Thyroid gland (tissue), 4 donors: ENCODE results near the gene TUBB. TPM values are rescaled to one million over a fixed set of nuclear protein-coding genes. Genes with fewer than 3 reads are reported as not detected.

ENCODE experiments used
- DNase-seq, 2 donors: peaks; one replicate each; pipeline ENCODE4 v3.0.0-alpha.2; 2019
- H3K27ac ChIP-seq, 3 donors: fragments of 200-600 bp; sonication (generic); 1 replicate in 2 of 3; 2 replicates in 1 of 3; pipeline ENCODE4 v1.5.1; 2016 to 2019; ENCODE audit warnings: mild to moderate bottlenecking in 1 of 3, moderate library complexity in 1 of 3
- H3K27me3 ChIP-seq: fragments of 200-600 bp; sonication (generic); one replicate; pipeline ENCODE4 v1.5.1; 2019
- H3K36me3 ChIP-seq, 2 donors: fragments of 200-600 bp; sonication (generic); one replicate each; pipeline ENCODE4 v1.5.1; 2016 to 2019
- H3K4me1 ChIP-seq, 2 donors: fragments of 200-600 bp; sonication (generic); one replicate each; pipeline ENCODE4 v1.5.1; 2017 to 2019
- H3K4me3 ChIP-seq, 3 donors: fragments of 200-600 bp; sonication (generic); replicated peaks in 1 of 3; 1 replicate in 2 of 3; 2 replicates in 1 of 3; pipeline ENCODE4 v1.5.1; 2016; ENCODE audit warnings: mild to moderate bottlenecking in 1 of 3
- H3K9me3 ChIP-seq: fragments of 200-600 bp; sonication (generic); one replicate; pipeline ENCODE4 v1.5.1; 2017
- CTCF ChIP-seq, 6 experiments: fragments of 200-600 bp in 3 of 6; fragments of 450-650 bp in 3 of 6; sonication (generic) in 3 of 6; IDR thresholded peaks; one replicate each; pipeline ENCODE4 v1.5.1; 2016 to 2019; ENCODE audit warnings: antibody characterized with exemption in 6 of 6, mild to moderate bottlenecking in 2 of 6, inconsistent platforms in 1 of 6, moderate library complexity in 1 of 6
- POLR2A ChIP-seq, 2 donors: fragments of 450-650 bp; IDR thresholded peaks; one replicate each; pipeline ENCODE4 v1.6.1; 2017; ENCODE audit warnings: antibody characterized with exemption in 2 of 2, mild to moderate bottlenecking in 2 of 2, moderate library complexity in 1 of 2
- WGBS, 2 donors: methylation state at CpG; one replicate each; pipeline ENCODE4 v1.1.5; 2017; 5-methylcytosine and 5-hydroxymethylcytosine counted together
- intact Hi-C: fragments of 100-400 bp; cut with DNase I; formaldehyde crosslinking; loops from one replicate; pipeline ENCODE4 v1.15.1; 2023
- total RNA-seq, 4 donors: library from RNA; depleted of rRNA; stranded (reverse); fragments of >200 nt; gene quantifications; one replicate each; pipeline ENCODE4 v1.2.3, GENCODE V29; 2016

TUBB gene
- total RNA-seq, 4 donors from 2014 or later: 162 to 441 (median 269) TPM

- peak; percentile 40 to 45 for DNase-seq
- TF ChIP-seq POLR2A (IDR thresholded peaks at IDR 0.05) (no peak), CTCF (IDR thresholded peaks at IDR 0.05) (no peak)
- H3K4me1 ChIP-seq: peaks cover 20 to 64% of the 10 kb centered on the region in 2 donors
- H3K36me3 ChIP-seq: no peaks in the 10 kb centered on the region
- no peak overlapping the region for H3K4me3 ChIP-seq
- no peaks in the 10 kb centered on the region for H3K27me3 ChIP-seq
- 75 to 79% methylated on average over 6 of the region's 6 CpGs for WGBS, 2 donors
- no peaks in the 10 kb centered on the region for H3K9me3 ChIP-seq
- intact Hi-C loops: no loop called here
- H3K27ac ChIP-seq: peak overlapping the region; percentile 1 to 36 (median 14)
Observed at GRCh38 chr6:30766461-30767157, 46.5 kb downstream of the TUBB start.

- no peaks in the 10 kb centered on the region for H3K27me3 ChIP-seq
- no peak for TF ChIP-seq POLR2A (IDR thresholded peaks at IDR 0.05)
- TF ChIP-seq CTCF (IDR thresholded peaks at IDR 0.05): no peak
- H3K36me3 ChIP-seq: no peaks in the 10 kb centered on the region
- peak overlapping the region in 1 of 3 donors; percentile 14 for H3K27ac ChIP-seq
- no peaks in the 10 kb centered on the region for H3K9me3 ChIP-seq
- 74 to 77% methylated on average over 9 of the region's 9 CpGs for WGBS, 2 donors
- peak in 1 of 2 donors; percentile 18 for DNase-seq
- H3K4me1 ChIP-seq: peaks cover 20 to 64% of the 10 kb centered on the region in 2 donors
- H3K4me3 ChIP-seq: no peak overlapping the region
- intact Hi-C loops: no loop called here
Observed at GRCh38 chr6:30767158-30767943, 47.2 kb downstream of the TUBB start.

DNA sequence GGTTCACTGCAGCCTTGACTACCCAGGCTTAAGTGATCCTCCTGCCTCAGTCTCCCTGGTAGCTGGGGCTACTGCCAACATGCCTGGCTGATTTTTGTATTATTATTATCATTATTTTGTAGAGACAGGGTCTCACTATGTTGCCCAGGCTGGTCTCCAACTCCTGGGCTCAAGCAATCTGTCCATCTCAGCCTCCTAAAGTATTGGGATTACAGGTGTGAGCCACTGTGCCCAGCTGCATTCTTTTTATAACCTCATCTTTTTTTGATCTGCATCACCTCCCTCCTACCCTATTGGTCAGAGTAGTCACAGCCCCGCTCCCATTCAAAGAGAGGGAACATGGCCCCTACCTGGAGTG is 47.8 kb downstream of the TUBB start:
- WGBS, 2 donors: 96 to 100% methylated on average over 1 of the region's 1 CpG
- intact Hi-C loops: no loop called here
- H3K4me3 ChIP-seq: no peak overlapping the region

DNA sequence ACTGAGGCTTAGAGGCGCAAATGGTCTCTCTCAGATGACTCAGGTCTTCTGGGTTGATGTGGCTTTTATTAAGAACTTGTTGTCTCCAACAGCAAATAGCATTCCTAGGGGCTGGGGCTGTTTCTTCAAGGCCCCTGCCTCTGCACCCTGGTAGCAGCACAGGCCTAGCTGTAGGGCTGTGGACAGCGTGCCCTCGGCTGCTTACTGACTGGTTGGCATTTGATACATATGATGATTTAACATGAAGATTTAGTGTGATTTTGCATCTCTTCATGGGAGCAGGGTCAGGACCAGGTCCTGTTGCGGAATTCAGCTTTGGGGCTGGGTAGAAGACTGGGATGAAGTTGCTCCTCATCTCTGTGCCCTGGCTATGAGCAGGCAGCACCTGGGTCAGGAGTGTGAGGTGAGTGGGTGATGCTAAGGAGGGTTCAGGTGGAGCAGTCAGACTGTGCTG is 48.5 kb downstream of the TUBB start:
- H3K27ac ChIP-seq: no peak overlapping the region
- intact Hi-C loops: no loop called here
- no peaks in the 10 kb centered on the region for H3K36me3 ChIP-seq
- no peak overlapping the region for H3K4me3 ChIP-seq
- peaks cover 17 to 57% of the 10 kb centered on the region in 2 donors for H3K4me1 ChIP-seq
- no peak for DNase-seq
- WGBS, 2 donors: 100% methylated on average over 4 of the region's 4 CpGs
- no peaks in the 10 kb centered on the region for H3K27me3 ChIP-seq
- TF ChIP-seq CTCF (IDR thresholded peaks at IDR 0.05) (no peak), POLR2A (IDR thresholded peaks at IDR 0.05) (no peak)
- H3K9me3 ChIP-seq: no peaks in the 10 kb centered on the region

More for the DNA sequence above, 47.8 kb downstream of the TUBB start:
- Histone ChIP-seq H3K4me1 (peaks cover 20 to 64% of the 10 kb centered on the region in 2 donors), H3K27ac (peak overlapping the region in 1 of 3 donors; percentile 6), H3K36me3 (no peaks in the 10 kb centered on the region), H3K9me3 (no peaks in the 10 kb centered on the region), H3K27me3 (no peaks in the 10 kb centered on the region)
- TF ChIP-seq CTCF (IDR thresholded peaks at IDR 0.05) (no peak), POLR2A (IDR thresholded peaks at IDR 0.05) (no peak)
- no peak for DNase-seq
